ENCODE results near the gene LRBA. TPM values are rescaled to one million over a fixed set of nuclear protein-coding genes. Genes with fewer than 3 reads are reported as not detected.

LRBA gene
- total RNA-seq, 4 donors from 2014 or later, result 13.3 to 21.2 (median 20.1) TPM

- Histone ChIP-seq H3K4me1 (no peaks in the 10 kb centered on the region), H3K36me3 (no peaks in the 10 kb centered on the region), H3K4me3 (no peak overlapping the region), H3K9me3 (no peaks in the 10 kb centered on the region), H3K27me3 (no peaks in the 10 kb centered on the region), H3K27ac (replicated peaks in 1 of 4) (no peak overlapping the region)
- no peak for DNase-seq (ENCODE audit: extremely low spot score)
- intact Hi-C loops (cut with DNase I), result no loop called here
- TF ChIP-seq POLR2A (IDR thresholded peaks at IDR 0.05; ENCODE audit: low read depth) (no peak), POLR2AphosphoS5 (IDR thresholded peaks at IDR 0.05) (no peak), CTCF (IDR thresholded peaks at IDR 0.05) (no peak), EP300 (IDR thresholded peaks at IDR 0.05) (no peak)
- WGBS, result 84% methylated on average over 2 of the region's 13 CpGs
Measured at GRCh38 chr4:151049430-151049884, 34.4 kb upstream of the LRBA start.

GRCh38 chr4:151048913-151049312, 33.8 kb upstream of the LRBA start:
- Histone ChIP-seq H3K4me1 (no peaks in the 10 kb centered on the region), H3K36me3 (no peaks in the 10 kb centered on the region), H3K27me3 (no peaks in the 10 kb centered on the region), H3K4me3 (no peak overlapping the region), H3K27ac (replicated peaks in 1 of 4) (no peak overlapping the region), H3K9me3 (no peaks in the 10 kb centered on the region)
- intact Hi-C loops (cut with DNase I), result no loop called here
- 91% methylated on average over 11 of the region's 11 CpGs for WGBS
- no peak for DNase-seq (ENCODE audit: extremely low spot score)
- TF ChIP-seq POLR2A (IDR thresholded peaks at IDR 0.05; ENCODE audit: low read depth) (no peak), CTCF (IDR thresholded peaks at IDR 0.05) (no peak), EP300 (IDR thresholded peaks at IDR 0.05) (no peak)

- H3K4me1 ChIP-seq, result no peaks in the 10 kb centered on the region
- H3K9me3 ChIP-seq, result no peaks in the 10 kb centered on the region
- no peaks in the 10 kb centered on the region for H3K27me3 ChIP-seq
- H3K36me3 ChIP-seq, result no peaks in the 10 kb centered on the region
- no peak overlapping the region for H3K27ac ChIP-seq (replicated peaks in 1 of 4)
- no peak for DNase-seq (ENCODE audit: extremely low spot score)
- TF ChIP-seq CTCF (IDR thresholded peaks at IDR 0.05) (no peak), POLR2AphosphoS5 (IDR thresholded peaks at IDR 0.05) (no peak), EP300 (IDR thresholded peaks at IDR 0.05) (no peak), POLR2A (IDR thresholded peaks at IDR 0.05; ENCODE audit: low read depth) (no peak)
- 69% methylated on average over 4 of the region's 4 CpGs for WGBS
- no peak overlapping the region for H3K4me3 ChIP-seq
- intact Hi-C loops (cut with DNase I), result no loop called here
Measured at GRCh38 chr4:151046609-151047008, 31.5 kb upstream of the LRBA start.

GRCh38 chr4:151045907-151046306, 30.8 kb upstream of the LRBA start:
- no peaks in the 10 kb centered on the region for H3K36me3 ChIP-seq
- DNase-seq (ENCODE audit: extremely low spot score), result no peak
- WGBS, result 24% methylated on average over 3 of the region's 3 CpGs
- intact Hi-C loops (cut with DNase I), result no loop called here
- H3K9me3 ChIP-seq, result no peaks in the 10 kb centered on the region
- no peaks in the 10 kb centered on the region for H3K27me3 ChIP-seq
- no peak for TF ChIP-seq EP300 (IDR thresholded peaks at IDR 0.05)
- no peak for TF ChIP-seq POLR2A (IDR thresholded peaks at IDR 0.05; ENCODE audit: low read depth)
- TF ChIP-seq CTCF (IDR thresholded peaks at IDR 0.05), result no peak
- no peak for TF ChIP-seq POLR2AphosphoS5 (IDR thresholded peaks at IDR 0.05)
- no peak overlapping the region for H3K27ac ChIP-seq (replicated peaks in 1 of 4)
- H3K4me1 ChIP-seq, result no peaks in the 10 kb centered on the region
- H3K4me3 ChIP-seq, result no peak overlapping the region

GRCh38 chr4:151043803-151044515, 28.9 kb upstream of the LRBA start:
- Histone ChIP-seq H3K27ac (replicated peaks in 1 of 4) (no peak overlapping the region), H3K36me3 (no peaks in the 10 kb centered on the region), H3K9me3 (no peaks in the 10 kb centered on the region), H3K27me3 (no peaks in the 10 kb centered on the region), H3K4me3 (no peak overlapping the region), H3K4me1 (no peaks in the 10 kb centered on the region)
- no peak for DNase-seq (ENCODE audit: extremely low spot score)
- WGBS, result 79% methylated on average over 1 of the region's 1 CpG
- TF ChIP-seq POLR2A (IDR thresholded peaks at IDR 0.05; ENCODE audit: low read depth) (no peak), EP300 (IDR thresholded peaks at IDR 0.05) (no peak), POLR2AphosphoS5 (IDR thresholded peaks at IDR 0.05) (no peak), CTCF (IDR thresholded peaks at IDR 0.05) (no peak)
- intact Hi-C loops (cut with DNase I), result no loop called here
